HepG2 (cell line): ENCODE results near the gene ARMH1. TPM values are rescaled to one million over a fixed set of nuclear protein-coding genes. Genes with fewer than 3 reads are reported as not detected.
A peak's percentile ranks its signal among the peaks of the same experiment; 100 is the strongest.

Source experiments
- BRD4 ChIP-seq: sonication (generic); formaldehyde crosslinking; IDR thresholded peaks from 2 replicates; pipeline ENCODE4 v1.4.0; 2020; ENCODE audit warnings: missing genetic modification reagents
- ESRRA ChIP-seq: sonication (generic); formaldehyde crosslinking; IDR thresholded peaks from 2 replicates; pipeline ENCODE4 v1.5.1; 2020; ENCODE audit warnings: mild to moderate bottlenecking, low read depth, missing genetic modification reagents
- ONECUT2 ChIP-seq: sonication (generic); formaldehyde crosslinking; IDR thresholded peaks from 2 replicates; pipeline ENCODE4 v1.4.0; 2020; ENCODE audit warnings: missing genetic modification reagents
- RBM39 ChIP-seq: fragments of 200-400 bp; formaldehyde crosslinking; IDR thresholded peaks from one replicate; pipeline ENCODE4 v1.6.1; 2018; ENCODE audit warnings: antibody characterized with exemption, mild to moderate bottlenecking, low read depth, low read length; ENCODE audit not compliant: poor library complexity, severe bottlenecking
- ZFP62 ChIP-seq: sonication (generic); formaldehyde crosslinking; IDR thresholded peaks from 2 replicates; pipeline ENCODE4 v1.4.0; 2020; ENCODE audit warnings: missing genetic modification reagents
- ZNF280D ChIP-seq: sonication (generic); formaldehyde crosslinking; IDR thresholded peaks from 2 replicates; pipeline ENCODE4 v1.5.1; 2020; ENCODE audit warnings: mild to moderate bottlenecking, missing genetic modification reagents
- ZNF317 ChIP-seq: sonication (generic); formaldehyde crosslinking; IDR thresholded peaks from 2 replicates; pipeline ENCODE4 v1.5.0; 2020; ENCODE audit warnings: mild to moderate bottlenecking, missing genetic modification reagents
- ZNF318 ChIP-seq: sonication (generic); formaldehyde crosslinking; IDR thresholded peaks from 2 replicates; pipeline ENCODE4 v1.4.0; 2020; ENCODE audit warnings: mild to moderate bottlenecking, missing genetic modification reagents
- ZNF331 ChIP-seq: sonication (generic); formaldehyde crosslinking; IDR thresholded peaks from 2 replicates; pipeline ENCODE4 v1.4.0; 2020; ENCODE audit warnings: missing genetic modification reagents
- ZNF674 ChIP-seq: sonication (generic); formaldehyde crosslinking; IDR thresholded peaks from 2 replicates; pipeline ENCODE4 v1.5.0; 2020; ENCODE audit warnings: low read depth, mild to moderate bottlenecking, missing genetic modification reagents
- ZNF777 ChIP-seq: sonication (generic); formaldehyde crosslinking; IDR thresholded peaks from 2 replicates; pipeline ENCODE4 v1.4.0; 2020; ENCODE audit warnings: missing genetic modification reagents
- polyA plus RNA-seq, 8 experiments: library from polyadenylated mRNA; depleted of rRNA in 3 of 8; stranded (reverse) in 7 of 8; unstranded in 1 of 8; fragments of >200 nt; fragmentation: Illumina TruSeq in 4 of 8; extraction: Trizol in 4 of 8; gene quantifications; 2 replicates each; pipeline versions ENCODE4 v1.2.1 to v1.2.3, GENCODE V29; 2011 to 2016; ENCODE audit warnings: low read depth in 4 of 8, missing spikeins in 1 of 8, mixed read lengths in 1 of 8; ENCODE audit not compliant: insufficient read depth in 1 of 8
- total RNA-seq, 5 experiments: library from RNA; depleted of rRNA; stranded (reverse); fragments of >200 nt; fragmentation: Illumina TruSeq; extraction: Trizol; gene quantifications; 2 replicates each; pipeline ENCODE4 v1.2.3, GENCODE V29; 2016; ENCODE audit warnings: low read depth in 1 of 5
- TF ChIP-seq, protein P1 (sequence below): sonication (generic); formaldehyde crosslinking; IDR thresholded peaks from 2 replicates; pipeline ENCODE4 v1.5.1; 2020; ENCODE audit warnings: missing genetic modification reagents, mild to moderate bottlenecking, borderline replicate concordance
- TF ChIP-seq, protein P2 (sequence below): sonication (generic); formaldehyde crosslinking; IDR thresholded peaks from 2 replicates; pipeline ENCODE4 v1.5.1; 2020; ENCODE audit warnings: mild to moderate bottlenecking, missing genetic modification reagents, moderate library complexity

Gene ARMH1
- total and polyA plus RNA-seq, 2 of the 13 experiments (the other 11 are each of a cell fraction or from before 2014, with no cell fraction given): 0.69 TPM; not detected in 1

DNA sequence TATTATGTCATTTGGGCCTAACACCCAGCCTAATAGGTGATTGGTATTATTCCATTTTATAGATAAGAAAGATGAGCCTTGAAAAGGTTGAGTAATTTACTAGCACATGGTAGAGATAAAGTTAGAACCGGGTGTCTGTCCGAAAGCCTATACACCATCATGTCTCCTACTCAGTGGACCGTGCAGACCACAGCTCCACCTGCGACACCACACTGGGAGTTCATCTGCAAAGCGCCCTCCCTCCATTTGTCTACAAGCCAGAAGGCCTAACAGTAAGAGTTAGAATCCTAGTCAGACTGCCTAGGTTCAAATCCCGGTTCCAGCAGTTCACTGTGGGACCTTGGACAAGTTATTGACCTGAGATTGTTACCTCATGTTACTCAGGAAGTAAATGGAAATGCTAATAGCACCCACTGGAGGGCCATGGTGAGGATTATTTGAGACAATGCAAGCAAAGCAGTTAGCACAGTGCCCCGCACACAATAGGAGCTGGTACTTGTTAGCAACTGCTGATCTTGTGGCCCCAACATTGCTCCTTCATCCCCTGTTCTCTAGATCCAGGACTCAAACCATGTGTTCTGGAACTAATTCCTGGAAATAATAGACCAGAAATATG lies 20.5 kb downstream of the ARMH1 start (continued):
- TF ChIP-seq ZNF318 (CRISPR knock-in tag) (no peak), ZNF777 (CRISPR knock-in tag) (no peak), ZNF331 (CRISPR knock-in tag) (no peak), ZNF317 (0 out of 2 replicates have a peak, but pooled peaks have one; percentile 17), ZNF280D (CRISPR knock-in tag) (no peak), ZNF674 (no peak), RBM39 (no peak), ONECUT2 (CRISPR knock-in tag) (0 out of 2 replicates have a peak, but pooled peaks have one; percentile 18), ZFP62 (CRISPR knock-in tag) (no peak), BRD4 (CRISPR knock-in tag) (no peak), ESRRA (CRISPR knock-in tag) (no peak)
- TF ChIP-seq, protein P1, sequence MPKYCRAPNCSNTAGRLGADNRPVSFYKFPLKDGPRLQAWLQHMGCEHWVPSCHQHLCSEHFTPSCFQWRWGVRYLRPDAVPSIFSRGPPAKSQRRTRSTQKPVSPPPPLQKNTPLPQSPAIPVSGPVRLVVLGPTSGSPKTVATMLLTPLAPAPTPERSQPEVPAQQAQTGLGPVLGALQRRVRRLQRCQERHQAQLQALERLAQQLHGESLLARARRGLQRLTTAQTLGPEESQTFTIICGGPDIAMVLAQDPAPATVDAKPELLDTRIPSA (CRISPR knock-in tag): no peak
- TF ChIP-seq, protein P2, sequence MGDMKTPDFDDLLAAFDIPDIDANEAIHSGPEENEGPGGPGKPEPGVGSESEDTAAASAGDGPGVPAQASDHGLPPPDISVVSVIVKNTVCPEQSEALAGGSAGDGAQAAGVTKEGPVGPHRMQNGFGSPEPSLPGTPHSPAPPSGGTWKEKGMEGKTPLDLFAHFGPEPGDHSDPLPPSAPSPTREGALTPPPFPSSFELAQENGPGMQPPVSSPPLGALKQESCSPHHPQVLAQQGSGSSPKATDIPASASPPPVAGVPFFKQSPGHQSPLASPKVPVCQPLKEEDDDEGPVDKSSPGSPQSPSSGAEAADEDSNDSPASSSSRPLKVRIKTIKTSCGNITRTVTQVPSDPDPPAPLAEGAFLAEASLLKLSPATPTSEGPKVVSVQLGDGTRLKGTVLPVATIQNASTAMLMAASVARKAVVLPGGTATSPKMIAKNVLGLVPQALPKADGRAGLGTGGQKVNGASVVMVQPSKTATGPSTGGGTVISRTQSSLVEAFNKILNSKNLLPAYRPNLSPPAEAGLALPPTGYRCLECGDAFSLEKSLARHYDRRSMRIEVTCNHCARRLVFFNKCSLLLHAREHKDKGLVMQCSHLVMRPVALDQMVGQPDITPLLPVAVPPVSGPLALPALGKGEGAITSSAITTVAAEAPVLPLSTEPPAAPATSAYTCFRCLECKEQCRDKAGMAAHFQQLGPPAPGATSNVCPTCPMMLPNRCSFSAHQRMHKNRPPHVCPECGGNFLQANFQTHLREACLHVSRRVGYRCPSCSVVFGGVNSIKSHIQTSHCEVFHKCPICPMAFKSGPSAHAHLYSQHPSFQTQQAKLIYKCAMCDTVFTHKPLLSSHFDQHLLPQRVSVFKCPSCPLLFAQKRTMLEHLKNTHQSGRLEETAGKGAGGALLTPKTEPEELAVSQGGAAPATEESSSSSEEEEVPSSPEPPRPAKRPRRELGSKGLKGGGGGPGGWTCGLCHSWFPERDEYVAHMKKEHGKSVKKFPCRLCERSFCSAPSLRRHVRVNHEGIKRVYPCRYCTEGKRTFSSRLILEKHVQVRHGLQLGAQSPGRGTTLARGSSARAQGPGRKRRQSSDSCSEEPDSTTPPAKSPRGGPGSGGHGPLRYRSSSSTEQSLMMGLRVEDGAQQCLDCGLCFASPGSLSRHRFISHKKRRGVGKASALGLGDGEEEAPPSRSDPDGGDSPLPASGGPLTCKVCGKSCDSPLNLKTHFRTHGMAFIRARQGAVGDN (CRISPR knock-in tag): no peak
